ENCODE measurements around the gene ZNF581. TPM values are rescaled to one million over a fixed set of nuclear protein-coding genes. Genes with fewer than 3 reads are reported as not detected.

ZNF581 gene
- total RNA-seq, 8 experiments from 2014 or later, result 18.3 to 34.2 (median 24.9) TPM

GRCh38 chr19:55613930-55614710, 29.3 kb upstream of the ZNF581 start:
- H3K4me3 ChIP-seq, result no peak overlapping the region
- peak in 4 of 8 experiments; percentile 12 to 19 (median 14) for ATAC-seq (replicated peaks in 6 of 8)
- no peak overlapping the region for H3K27ac ChIP-seq
- in situ Hi-C loops (cut with MboI; ENCODE audit: low pct_unique_long_range_greater_than_20kb in 2 of 9, low sequenced_read_pairs in 9 of 9, unreplicated experiment in 9 of 9), result no loop called here
- no peaks in the 10 kb centered on the region for H3K4me1 ChIP-seq (replicated peaks in 1 of 2)
- no CpG with 5 or more reads among the region's 75 CpGs for WGBS, 10 experiments

DNA sequence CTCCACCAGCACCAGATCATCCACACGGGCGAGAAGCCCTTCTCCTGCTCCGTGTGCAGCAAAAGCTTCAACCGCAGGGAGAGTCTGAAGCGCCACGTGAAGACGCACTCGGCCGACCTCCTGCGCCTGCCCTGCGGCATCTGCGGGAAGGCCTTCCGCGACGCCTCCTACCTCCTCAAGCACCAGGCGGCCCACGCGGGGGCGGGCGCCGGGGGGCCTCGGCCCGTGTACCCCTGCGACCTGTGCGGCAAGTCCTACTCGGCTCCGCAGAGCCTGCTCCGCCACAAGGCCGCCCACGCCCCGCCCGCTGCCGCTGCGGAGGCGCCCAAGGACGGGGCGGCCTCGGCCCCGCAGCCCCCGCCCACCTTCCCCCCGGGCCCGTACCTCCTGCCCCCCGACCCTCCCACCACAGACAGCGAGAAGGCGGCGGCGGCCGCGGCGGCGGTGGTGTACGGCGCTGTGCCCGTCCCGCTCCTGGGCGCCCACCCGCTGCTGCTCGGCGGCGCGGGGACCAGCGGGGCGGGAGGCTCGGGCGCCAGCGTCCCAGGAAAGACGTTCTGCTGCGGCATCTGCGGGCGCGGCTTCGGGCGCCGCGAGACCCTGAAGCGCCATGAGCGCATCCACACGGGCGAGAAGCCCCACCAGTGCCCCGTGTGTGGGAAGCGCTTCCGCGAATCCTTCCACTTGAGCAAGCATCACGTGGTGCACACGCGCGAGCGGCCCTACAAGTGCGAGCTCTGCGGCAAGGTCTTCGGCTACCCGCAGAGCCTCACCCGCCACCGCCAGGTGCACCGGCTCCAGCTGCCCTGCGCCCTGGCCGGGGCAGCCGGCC, 28.5 kb upstream of the ZNF581 start:
- 100% methylated on average over 1 of the region's 98 CpGs; no CpG with 5 or more reads in 9 of the 10 experiments for WGBS, 10 experiments
- Histone ChIP-seq H3K27ac (no peak overlapping the region), H3K4me3 (no peak overlapping the region), H3K4me1 (replicated peaks in 1 of 2) (no peaks in the 10 kb centered on the region)
- in situ Hi-C loops (cut with MboI; ENCODE audit: low pct_unique_long_range_greater_than_20kb in 2 of 9, low sequenced_read_pairs in 9 of 9, unreplicated experiment in 9 of 9), result no loop called here
- peak in 4 of 8 experiments; percentile 8 to 21 (median 13) for ATAC-seq (replicated peaks in 6 of 8)

GRCh38 chr19:55615543-55616394, 27.7 kb upstream of the ZNF581 start:
- WGBS, 10 experiments, result 90 to 100% (median 100%) methylated on average over 4 to 8 of the region's 88 CpGs; no CpG with 5 or more reads in 7 of the 10 experiments
- in situ Hi-C loops (cut with MboI; ENCODE audit: low pct_unique_long_range_greater_than_20kb in 2 of 9, low sequenced_read_pairs in 9 of 9, unreplicated experiment in 9 of 9), result no loop called here
- peak in 1 of 8 experiments; percentile 14 for ATAC-seq (replicated peaks in 6 of 8)

DNA sequence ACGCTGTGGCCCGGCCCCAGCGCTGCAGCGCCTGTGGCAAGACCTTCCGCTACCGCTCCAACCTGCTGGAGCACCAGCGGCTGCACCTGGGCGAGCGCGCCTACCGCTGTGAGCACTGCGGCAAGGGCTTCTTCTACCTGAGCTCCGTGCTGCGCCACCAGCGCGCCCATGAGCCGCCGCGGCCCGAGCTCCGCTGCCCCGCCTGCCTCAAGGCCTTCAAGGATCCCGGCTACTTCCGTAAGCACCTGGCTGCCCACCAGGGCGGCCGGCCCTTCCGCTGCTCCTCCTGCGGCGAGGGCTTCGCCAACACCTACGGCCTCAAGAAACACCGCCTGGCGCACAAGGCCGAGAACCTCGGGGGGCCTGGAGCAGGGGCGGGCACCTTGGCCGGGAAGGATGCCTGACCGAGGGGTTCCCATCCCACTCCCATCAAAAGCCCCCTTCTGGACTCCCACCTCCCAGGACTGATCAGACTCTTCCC, 27.0 kb upstream of the ZNF581 start:
- WGBS, 10 experiments, result 97 to 100% (median 98%) methylated on average over 6 to 11 of the region's 38 CpGs; no CpG with 5 or more reads in 7 of the 10 experiments
- in situ Hi-C loops (cut with MboI; ENCODE audit: low pct_unique_long_range_greater_than_20kb in 2 of 9, low sequenced_read_pairs in 9 of 9, unreplicated experiment in 9 of 9), result no loop called here

More at GRCh38 chr19:55615543-55616394, 27.7 kb upstream of the ZNF581 start:
- Histone ChIP-seq H3K4me1 (replicated peaks in 1 of 2) (no peaks in the 10 kb centered on the region), H3K4me3 (no peak overlapping the region), H3K27ac (no peak overlapping the region)

GRCh38 chr19:55617426-55617825, 26.0 kb upstream of the ZNF581 start:
- in situ Hi-C loops (cut with MboI; ENCODE audit: low pct_unique_long_range_greater_than_20kb in 2 of 9, low sequenced_read_pairs in 9 of 9, unreplicated experiment in 9 of 9), result no loop called here
- H3K27ac ChIP-seq, result no peak overlapping the region
- no peaks in the 10 kb centered on the region for H3K4me1 ChIP-seq (replicated peaks in 1 of 2)
- 74 to 100% (median 92%) methylated on average over 3 to 8 of the region's 8 CpGs; no CpG with 5 or more reads in 4 of the 10 experiments for WGBS, 10 experiments
- no peak overlapping the region for H3K4me3 ChIP-seq
- peak in 1 of 8 experiments; percentile 13 for ATAC-seq (replicated peaks in 6 of 8)

More for the DNA sequence above, 27.0 kb upstream of the ZNF581 start:
- no peak overlapping the region for H3K4me3 ChIP-seq
- no peak for ATAC-seq (replicated peaks in 6 of 8)
- no peaks in the 10 kb centered on the region for H3K4me1 ChIP-seq (replicated peaks in 1 of 2)
- no peak overlapping the region for H3K27ac ChIP-seq

GRCh38 chr19:55618426-55618825, 25.0 kb upstream of the ZNF581 start:
- in situ Hi-C loops (cut with MboI; ENCODE audit: low pct_unique_long_range_greater_than_20kb in 2 of 9, low sequenced_read_pairs in 9 of 9, unreplicated experiment in 9 of 9), result no loop called here
- WGBS, 10 experiments, result 80 to 100% (median 89%) methylated on average over 1 to 7 of the region's 7 CpGs; no CpG with 5 or more reads in 3 of the 10 experiments
- Histone ChIP-seq H3K27ac (no peak overlapping the region), H3K4me3 (no peak overlapping the region), H3K4me1 (replicated peaks in 1 of 2) (peaks cover 0 to under 1% of the 10 kb centered on the region in 2 donors)
- ATAC-seq (replicated peaks in 6 of 8), result no peak

GRCh38 chr19:55619286-55619685, 24.2 kb upstream of the ZNF581 start:
- Histone ChIP-seq H3K4me1 (replicated peaks in 1 of 2) (peaks cover 0 to 5% of the 10 kb centered on the region in 2 donors), H3K4me3 (no peak overlapping the region), H3K27ac (no peak overlapping the region)
- no peak for ATAC-seq (replicated peaks in 6 of 8)
- in situ Hi-C loops (cut with MboI; ENCODE audit: low pct_unique_long_range_greater_than_20kb in 2 of 9, low sequenced_read_pairs in 9 of 9, unreplicated experiment in 9 of 9), result no loop called here
- 47 to 100% (median 100%) methylated on average over 1 to 3 of the region's 3 CpGs; no CpG with 5 or more reads in 1 of the 10 experiments for WGBS, 10 experiments

- peaks cover 0 to 5% of the 10 kb centered on the region in 2 donors for H3K4me1 ChIP-seq (replicated peaks in 1 of 2)
- no peak overlapping the region for H3K4me3 ChIP-seq
- H3K27ac ChIP-seq, result no peak overlapping the region
- in situ Hi-C loops (cut with MboI; ENCODE audit: low pct_unique_long_range_greater_than_20kb in 2 of 9, low sequenced_read_pairs in 9 of 9, unreplicated experiment in 9 of 9), result loop anchor here in 2 of 9 experiments (10.0 kb wide), 1 partner anchor 106 kb away; no protein-coding TSS in a partner anchor
- 75 to 100% (median 95%) methylated on average over 1 to 10 of the region's 12 CpGs; no CpG with 5 or more reads in 3 of the 10 experiments for WGBS, 10 experiments
- ATAC-seq (replicated peaks in 6 of 8), result no peak
These were observed 22.8 kb upstream of the ZNF581 start for GRCh38 chr19:55620410-55621204.

- in situ Hi-C loops (cut with MboI; ENCODE audit: low pct_unique_long_range_greater_than_20kb in 2 of 9, low sequenced_read_pairs in 9 of 9, unreplicated experiment in 9 of 9), result loop anchor here in 2 of 9 experiments (10.0 kb wide), 1 partner anchor 106 kb away; no protein-coding TSS in a partner anchor
- Histone ChIP-seq H3K4me3 (no peak overlapping the region), H3K4me1 (replicated peaks in 1 of 2) (peaks cover 0 to 5% of the 10 kb centered on the region in 2 donors), H3K27ac (no peak overlapping the region)
- WGBS, 10 experiments, result no CpG with 5 or more reads among the region's 9 CpGs
- no peak for ATAC-seq (replicated peaks in 6 of 8)
These were observed 22.2 kb upstream of the ZNF581 start for GRCh38 chr19:55621205-55621672.

DNA sequence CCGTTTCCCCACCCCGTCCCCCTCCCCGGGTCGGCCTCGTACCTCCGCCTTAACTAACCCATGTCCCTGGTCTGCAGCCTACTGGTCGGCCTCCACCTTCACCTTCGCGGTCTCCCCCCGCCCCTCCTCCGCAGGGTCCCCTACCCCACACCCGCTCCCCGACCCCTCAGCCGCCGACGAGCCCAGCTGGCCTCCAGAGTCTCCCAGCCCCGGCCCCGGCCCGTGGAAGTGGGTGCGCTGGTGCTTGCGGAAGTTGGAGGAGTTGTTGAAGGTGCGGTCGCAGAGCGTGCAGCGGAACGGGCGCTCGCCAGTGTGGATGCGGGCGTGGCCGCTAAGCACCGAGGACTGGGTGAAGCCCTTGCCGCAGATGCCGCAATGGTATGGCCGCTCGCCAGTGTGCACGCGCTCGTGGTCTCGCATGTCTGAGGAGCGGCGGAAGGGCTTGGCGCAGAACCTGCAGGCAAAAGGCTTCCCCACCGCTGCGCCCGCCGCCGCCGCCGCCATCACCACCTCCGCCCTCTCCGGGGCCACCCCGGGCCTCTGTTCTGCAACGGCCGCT, 21.7 kb upstream of the ZNF581 start:
- in situ Hi-C loops (cut with MboI; ENCODE audit: low pct_unique_long_range_greater_than_20kb in 2 of 9, low sequenced_read_pairs in 9 of 9, unreplicated experiment in 9 of 9), result loop anchor here in 2 of 9 experiments (10.0 kb wide), 1 partner anchor 107 kb away; no protein-coding TSS in a partner anchor
- no peak for ATAC-seq (replicated peaks in 6 of 8)
- H3K27ac ChIP-seq, result no peak overlapping the region
- WGBS, 10 experiments, result 75% methylated on average over 8 of the region's 55 CpGs; no CpG with 5 or more reads in 9 of the 10 experiments
- H3K4me3 ChIP-seq, result no peak overlapping the region
- peaks cover 0 to 5% of the 10 kb centered on the region in 2 donors for H3K4me1 ChIP-seq (replicated peaks in 1 of 2)

- no peak for ATAC-seq (replicated peaks in 6 of 8)
- WGBS, 10 experiments, result 45 to 100% (median 86%) methylated on average over 1 to 18 of the region's 40 CpGs; no CpG with 5 or more reads in 1 of the 10 experiments
- in situ Hi-C loops (cut with MboI; ENCODE audit: low pct_unique_long_range_greater_than_20kb in 2 of 9, low sequenced_read_pairs in 9 of 9, unreplicated experiment in 9 of 9), result loop anchor here in 2 of 9 experiments (10.0 kb wide), 1 partner anchor 108 kb away; no protein-coding TSS in a partner anchor
- Histone ChIP-seq H3K4me3 (no peak overlapping the region), H3K4me1 (replicated peaks in 1 of 2) (peaks cover 0 to 5% of the 10 kb centered on the region in 2 donors), H3K27ac (no peak overlapping the region)
These were observed 21.0 kb upstream of the ZNF581 start for GRCh38 chr19:55622242-55622969.

Measured in motor neuron (in vitro differentiated cells).